Stimulated activated CD4-positive, alpha-beta T cell treated with anti-CD3 and anti-CD28 coated beads, TNF-alpha, amount 100 ng/mL, for 4 hours (primary cell): ENCODE data around the gene CATSPERZ.

Source experiments
- DNase-seq, 3 experiments: peaks; one replicate each; pipeline ENCODE4 v3.0.0-alpha.2; 2020; ENCODE audit warnings: low read depth in 3 of 3

CATSPERZ gene, protein sequence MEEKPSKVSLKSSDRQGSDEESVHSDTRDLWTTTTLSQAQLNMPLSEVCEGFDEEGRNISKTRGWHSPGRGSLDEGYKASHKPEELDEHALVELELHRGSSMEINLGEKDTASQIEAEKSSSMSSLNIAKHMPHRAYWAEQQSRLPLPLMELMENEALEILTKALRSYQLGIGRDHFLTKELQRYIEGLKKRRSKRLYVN

DNA sequence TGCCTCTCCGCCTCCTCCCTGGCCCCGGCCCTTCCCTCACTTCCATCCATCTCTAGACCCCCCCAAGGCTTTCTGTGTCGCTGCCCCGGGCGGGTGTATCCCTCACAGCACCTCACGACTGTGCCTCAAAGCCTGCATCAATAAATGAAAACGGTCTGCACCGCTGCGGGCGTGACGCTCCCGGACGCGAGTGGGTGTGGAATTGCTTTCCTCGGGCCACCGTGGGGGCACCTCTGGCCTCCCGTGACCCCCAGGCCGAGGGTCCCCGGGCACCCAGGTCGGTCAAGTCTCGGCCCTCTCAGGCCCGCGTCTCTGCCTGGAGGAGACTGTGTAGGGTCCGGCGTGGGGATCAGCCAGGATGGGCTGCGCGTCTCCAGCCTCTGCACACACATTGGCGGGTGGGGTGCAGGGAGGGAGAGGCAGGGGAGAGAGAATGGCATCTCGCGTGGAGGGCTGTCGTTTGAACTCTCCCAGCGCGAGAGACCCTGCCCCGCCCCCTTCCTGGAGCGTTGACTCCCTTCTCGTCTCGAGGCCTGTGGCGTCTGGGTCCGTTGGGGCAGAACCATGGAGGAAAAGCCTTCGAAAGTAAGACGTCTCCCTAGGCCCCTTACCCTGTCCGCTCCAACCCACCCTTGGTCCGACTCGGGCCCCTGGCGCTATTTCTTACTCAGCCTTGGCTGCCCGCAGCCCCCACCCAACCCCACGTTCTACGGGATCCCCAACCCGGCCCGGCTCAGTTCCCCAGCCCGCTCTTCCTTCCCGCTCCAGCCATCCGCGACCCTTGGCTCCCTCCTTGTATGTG, at the start of gene CATSPERZ:
TSS of gene CATSPERZ (plus strand) at position 512 of the 802 bp plus-strand sequence. CDS start at position 565, 53 bp downstream.
- no peak for DNase-seq

DNA sequence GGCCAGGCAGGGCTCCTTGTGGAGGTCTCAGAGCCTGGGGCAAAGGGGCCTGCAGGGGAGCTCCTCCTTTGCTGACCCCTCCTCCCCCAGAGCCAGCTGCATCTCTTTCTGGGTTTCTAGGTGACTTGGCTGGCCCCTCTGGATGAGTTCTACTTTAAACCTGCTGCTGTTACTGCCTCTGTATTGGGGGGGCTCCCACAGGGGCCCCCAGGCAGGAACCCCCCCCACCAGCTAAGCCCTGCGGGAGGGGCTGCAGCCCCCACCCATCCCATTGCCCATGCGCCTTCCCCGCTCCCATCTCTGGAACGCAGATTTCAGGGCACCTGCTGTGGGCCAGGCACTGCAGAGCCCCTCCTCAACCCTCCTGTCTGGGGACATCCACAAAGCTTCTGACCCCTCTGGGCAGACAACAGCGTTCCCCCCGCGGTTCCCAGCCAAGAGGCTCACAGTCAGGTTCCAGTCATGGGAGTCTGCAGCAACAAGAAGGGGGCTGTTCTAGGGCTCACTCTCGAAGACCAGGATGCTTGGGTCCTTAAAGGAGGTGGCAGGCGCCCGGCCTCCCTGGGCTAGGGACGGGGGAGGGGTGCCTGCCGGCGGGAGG, 49.6 kb upstream of the CATSPERZ start:
- DNase-seq = no peak

DNA sequence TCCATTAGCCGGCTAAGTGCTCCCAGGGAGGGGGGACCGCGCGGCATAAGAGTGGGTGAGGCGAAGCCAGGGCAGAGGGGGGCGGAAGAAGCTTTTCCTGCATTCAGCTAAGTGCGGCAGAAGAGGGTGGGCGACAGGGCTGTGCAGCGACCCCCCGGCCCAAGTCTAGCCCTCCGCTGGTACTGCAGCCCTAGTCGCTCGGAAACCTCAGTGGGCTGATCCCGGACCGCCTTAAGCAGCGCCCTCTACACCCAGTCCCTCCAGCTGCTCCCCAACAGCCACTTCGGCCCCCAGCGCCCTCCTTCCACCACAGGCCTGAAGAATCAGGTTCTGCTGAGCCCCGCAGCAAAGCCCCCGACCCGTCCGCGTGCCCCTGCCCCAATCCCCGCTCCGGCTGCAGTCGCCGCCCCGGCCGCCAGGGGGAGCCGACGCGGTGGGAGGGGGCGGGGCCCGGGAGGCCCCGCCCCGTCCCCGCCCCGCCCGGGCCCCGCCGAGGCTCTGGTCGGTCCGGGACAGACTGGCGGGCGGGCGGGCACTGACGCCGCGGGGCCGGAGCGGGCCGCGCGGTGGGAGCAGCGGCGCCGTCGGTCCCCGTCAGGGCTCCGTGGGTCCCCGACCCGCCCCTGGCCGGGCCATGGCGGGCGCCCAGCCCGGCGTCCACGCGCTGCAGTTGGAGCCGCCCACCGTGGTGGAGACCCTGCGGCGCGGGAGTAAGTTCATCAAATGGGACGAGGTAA, 49.0 kb upstream of the CATSPERZ start, which contains the start of gene PLCB3:
TSS of gene PLCB3 (plus strand) at position 515 of the 737 bp plus-strand sequence. CDS start at position 635, 120 bp downstream.
- peak in 2 of 3 experiments; percentile 42 to 57 for DNase-seq

DNA sequence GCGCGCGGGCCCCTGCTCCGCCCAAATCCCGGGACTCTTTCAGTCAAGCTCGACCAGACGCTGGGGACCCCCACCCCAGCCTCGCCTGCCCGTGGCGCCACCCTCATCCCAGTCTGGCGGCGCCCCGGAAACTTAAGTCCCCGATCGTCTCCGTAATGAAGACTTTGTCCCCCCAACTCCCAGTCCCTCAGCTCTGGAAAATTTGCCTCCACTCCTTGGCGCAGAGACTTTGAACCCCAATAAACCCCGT, 48.5 kb upstream of the CATSPERZ start:
- no peak for DNase-seq

DNA sequence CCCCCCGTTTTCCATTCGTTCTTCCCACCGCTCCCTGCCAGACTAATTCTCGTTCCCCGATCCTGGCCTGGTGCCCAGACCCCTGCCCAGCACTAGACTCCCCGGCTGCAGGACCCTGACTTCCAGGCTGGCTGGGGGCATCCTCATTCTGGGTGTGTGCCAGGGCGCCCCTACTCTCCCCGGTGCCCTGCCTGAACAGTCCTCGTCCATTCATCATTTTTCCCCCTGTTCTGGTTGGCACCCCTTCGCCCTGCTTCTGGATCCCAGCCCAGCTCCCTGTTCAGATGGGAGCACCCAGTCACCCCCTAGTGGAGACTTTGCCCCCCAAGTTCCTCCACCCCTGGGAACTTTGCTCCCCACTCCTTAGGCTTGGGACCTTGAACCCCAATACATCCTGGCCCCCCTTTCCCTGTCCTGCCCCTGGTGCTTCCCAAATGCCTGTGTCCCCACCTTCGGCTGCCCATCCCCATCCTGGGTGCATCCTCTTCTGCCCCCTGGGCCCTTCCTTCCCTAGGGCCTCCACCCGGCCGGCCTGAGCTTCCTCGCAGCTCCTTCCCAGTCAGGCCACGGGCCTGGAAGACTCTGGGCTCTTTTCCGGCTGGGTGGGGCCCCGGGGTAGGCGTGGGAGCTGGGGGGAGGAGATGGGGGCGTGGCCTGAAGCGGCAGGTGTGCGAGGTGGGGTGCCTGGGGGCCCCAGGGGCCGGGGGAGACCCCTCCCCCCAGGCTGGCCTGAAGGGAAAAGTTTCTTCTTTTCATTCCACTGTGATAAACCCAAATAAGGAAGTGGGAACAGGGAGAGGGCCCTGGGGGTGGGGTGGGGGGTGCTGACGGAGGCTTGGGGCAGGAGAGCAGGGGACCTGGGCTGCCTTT, 47.9 kb upstream of the CATSPERZ start:
- no peak for DNase-seq

DNA sequence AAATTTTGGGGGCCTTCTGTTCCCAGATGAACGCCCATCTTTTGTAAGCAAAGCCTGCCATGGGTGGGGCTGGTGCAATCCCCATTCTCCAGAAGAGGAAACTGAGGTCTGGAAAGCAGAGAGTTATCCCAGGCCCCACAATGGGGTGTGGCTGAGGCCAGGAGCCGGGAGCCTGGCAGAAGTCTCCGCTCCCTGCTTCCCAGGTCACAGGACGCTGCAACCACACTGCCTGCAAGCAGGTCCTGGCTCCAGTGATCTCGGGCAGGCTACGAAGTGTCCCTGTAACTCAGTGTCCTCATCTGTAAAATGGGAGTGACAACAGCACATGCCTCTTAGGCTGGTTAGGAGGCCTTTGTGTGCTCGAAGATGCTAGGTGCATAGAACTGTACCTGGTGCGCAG, 47.1 kb upstream of the CATSPERZ start:
- DNase-seq = no peak

DNA sequence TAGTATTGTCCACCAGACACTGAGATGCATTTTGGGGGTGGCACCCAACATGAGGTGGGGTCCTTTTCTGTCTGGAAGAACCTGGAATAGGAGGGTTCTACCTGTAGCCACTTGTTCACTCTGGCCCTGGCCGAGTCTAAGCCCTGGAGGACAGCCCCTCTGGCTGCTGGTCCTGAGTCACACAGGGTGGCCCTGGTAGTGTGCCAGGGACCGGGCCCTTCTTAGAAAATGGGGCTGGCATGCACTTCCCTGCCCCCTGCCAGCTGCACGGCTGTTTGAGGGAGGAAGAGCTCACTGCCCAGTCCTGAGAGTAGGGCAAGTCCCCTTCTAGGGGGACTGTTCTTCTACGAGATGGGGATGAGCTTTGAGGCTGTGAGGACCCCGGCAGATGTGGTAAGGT, 46.7 kb upstream of the CATSPERZ start:
- no peak for DNase-seq

DNA sequence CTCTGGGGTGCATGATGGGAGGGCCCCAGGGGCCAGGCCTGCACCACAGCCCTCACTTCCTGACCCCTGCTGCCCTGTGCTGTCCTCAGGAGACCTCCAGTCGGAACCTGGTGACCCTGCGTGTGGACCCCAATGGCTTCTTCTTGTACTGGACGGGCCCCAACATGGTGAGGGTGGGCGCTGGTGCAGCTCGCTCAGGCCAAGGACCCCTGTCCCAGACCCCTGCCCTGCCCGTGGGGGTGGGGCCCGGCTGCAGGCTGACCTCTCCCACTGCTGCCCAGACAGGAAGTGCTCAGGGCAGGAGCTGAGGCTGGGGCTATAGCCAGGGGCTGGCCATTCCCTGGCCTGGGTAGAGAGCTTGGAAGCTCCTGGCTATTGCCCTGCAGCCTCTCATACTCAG, 45.8 kb upstream of the CATSPERZ start:
- no peak for DNase-seq

DNA sequence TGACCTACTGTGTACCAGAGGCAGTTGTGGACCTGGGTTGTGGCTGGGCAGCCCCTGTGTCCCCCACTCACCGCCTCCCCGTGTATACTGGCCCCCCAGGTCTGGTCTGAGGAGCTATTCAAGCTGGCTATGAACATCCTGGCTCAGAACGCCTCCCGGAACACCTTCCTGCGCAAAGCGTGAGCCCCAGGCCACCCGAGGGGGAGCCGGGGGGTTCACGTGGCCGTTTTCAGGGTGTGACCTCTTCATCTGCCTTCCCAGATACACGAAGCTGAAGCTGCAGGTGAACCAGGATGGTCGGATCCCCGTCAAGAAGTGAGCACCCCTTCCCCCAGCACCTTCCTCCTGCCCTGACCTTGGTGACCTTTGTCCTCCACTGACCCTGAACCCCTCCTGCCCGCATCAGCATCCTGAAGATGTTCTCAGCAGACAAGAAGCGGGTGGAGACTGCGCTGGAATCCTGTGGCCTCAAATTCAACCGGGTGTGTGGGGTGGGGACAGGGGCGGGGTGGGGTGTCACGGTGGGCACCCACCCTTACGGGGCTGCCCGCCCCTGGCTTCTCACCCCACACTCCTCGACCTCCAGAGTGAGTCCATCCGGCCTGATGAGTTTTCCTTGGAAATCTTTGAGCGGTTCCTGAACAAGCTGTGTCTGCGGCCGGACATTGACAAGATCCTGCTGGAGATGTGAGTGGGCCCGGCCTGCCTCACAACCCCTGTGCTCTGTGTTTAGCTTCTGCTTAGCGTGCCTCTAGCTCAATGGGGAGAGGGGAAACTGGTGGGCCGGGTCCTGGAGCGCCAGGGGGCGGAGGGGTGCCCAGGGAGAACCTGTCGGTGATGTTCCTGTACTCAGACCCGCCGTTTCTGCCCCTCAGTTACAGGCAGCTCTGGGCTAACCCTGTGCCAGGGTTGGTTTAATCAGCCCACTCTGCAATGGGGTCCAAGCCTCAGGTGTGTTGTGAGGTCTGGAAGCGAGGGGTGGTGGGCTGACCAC, 44.7 kb upstream of the CATSPERZ start:
- DNase-seq = no peak

DNA sequence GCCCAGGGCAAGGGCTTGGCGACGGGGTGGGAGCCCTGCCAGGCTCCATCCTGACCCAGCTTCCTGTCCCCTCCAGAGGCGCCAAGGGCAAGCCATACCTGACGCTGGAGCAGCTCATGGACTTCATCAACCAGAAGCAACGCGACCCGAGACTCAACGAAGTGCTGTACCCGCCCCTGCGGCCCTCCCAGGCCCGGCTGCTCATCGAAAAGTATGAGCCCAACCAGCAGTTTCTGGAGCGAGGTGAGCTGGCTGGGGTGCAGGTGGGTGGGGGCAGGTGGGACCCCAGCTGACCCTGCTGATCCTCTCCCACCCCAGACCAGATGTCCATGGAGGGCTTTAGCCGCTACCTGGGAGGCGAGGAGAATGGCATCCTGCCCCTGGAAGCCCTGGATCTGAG, 43.9 kb upstream of the CATSPERZ start:
- no peak for DNase-seq

DNA sequence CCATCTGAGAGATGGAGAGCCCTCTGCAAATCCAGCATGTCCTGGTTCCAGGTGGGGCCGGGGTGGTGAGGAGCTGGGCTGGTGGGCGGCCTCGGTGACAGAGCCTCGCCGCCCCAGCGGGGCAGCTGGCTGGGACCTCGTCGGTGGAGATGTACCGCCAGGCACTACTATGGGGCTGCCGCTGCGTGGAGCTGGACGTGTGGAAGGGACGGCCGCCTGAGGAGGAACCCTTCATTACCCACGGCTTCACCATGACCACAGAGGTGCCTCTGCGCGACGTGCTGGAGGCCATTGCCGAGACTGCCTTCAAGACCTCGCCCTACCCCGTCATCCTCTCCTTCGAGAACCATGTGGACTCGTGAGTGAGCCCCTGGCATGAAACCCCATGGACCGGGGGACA, 41.8 kb upstream of the CATSPERZ start:
- no peak for DNase-seq

DNA sequence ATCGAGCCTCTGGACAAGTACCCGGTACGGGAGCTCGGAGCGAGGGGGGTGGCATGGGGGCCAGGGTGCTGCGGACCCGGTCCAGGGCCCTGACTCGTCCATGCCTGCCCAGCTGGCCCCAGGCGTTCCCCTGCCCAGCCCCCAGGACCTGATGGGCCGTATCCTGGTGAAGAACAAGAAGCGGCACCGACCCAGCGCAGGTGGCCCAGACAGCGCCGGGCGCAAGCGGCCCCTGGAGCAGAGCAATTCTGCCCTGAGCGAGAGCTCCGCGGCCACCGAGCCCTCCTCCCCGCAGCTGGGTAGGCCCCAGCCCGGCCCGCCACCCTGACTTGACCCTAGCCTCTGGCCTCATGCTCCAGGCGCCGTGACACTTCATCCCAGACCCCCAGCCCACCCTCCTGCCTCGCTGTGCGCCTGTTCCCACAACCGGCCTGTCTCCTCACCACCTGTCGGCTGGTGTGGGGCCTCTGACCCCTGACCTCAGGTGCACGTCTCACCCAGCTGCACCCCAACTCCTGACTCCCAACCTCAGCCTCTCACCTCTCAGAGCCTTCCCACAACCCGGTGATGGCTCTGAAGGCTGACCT, 41.1 kb upstream of the CATSPERZ start:
- DNase-seq = no peak

DNA sequence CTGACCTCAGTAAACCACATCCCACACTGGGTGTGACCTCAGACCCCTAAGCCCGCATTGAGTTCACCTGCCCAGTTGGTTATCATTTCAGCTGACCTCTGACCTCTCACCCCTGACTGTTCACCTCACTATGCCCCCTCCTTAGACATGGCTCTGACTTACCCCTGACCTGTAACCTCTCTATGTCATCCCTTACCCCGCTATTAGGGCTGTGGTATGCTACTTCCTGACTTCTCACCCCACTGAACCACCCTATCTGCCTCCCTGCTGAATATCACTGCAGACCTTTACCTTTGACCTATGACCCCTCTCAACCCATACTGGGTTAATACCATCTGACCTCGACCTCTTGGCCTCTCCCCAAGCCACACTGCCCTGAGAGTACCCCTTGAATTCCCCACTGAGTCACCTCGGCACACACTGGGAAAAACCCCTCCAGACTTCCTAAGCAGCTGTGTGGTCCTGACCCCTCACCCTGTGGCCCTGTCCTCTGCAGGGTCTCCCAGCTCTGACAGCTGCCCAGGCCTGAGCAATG, 40.6 kb upstream of the CATSPERZ start:
- no peak for DNase-seq

DNA sequence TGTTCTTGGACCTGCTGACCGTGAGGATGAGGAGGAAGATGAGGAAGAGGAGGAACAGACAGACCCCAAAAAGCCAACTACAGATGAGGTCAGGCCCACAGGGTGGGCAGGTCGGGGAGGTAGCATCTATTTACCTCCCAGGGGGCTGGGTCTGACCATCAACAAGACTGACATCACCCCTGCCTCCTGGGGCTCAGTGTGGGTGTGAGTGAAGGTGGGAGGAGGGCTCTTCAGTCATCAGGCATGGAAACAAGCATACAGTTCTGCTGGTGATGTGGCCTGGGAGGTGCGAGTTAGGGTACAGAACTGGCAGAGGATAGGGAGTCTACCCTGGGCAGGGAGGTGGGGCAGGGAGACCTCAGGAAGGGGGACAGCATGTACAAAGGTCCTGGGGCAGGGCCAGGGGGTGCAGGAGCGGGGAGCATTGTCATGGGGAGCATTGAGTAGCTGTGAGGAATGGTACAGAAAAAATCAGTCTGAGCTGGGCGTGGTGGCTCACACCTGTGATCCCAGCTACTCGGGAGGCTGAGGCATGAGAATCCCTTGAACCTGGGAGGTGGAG, 39.9 kb upstream of the CATSPERZ start:
- DNase-seq = no peak

DNA sequence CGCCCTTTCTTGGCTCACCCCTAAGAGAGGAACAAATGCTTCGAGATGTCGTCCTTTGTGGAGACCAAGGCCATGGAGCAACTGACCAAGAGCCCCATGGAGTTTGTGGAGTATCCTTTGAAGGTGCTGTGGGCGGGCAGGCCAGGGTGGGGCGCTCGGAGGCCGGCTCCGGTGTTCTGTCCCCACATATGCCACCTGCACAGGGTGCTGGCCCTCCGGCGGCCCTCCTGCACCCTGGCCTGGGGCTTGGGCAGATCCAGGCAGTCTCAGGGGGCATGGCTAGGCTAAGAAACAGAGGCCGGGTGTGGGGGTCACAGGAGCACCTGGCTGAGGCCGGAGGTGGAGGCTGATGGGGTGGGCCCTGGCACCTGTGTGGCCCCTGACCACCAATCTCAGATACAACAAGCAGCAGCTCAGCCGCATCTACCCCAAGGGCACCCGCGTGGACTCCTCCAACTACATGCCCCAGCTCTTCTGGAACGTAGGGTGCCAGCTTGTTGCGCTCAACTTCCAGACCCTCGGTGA, 38.5 kb upstream of the CATSPERZ start:
- DNase-seq = no peak

DNA sequence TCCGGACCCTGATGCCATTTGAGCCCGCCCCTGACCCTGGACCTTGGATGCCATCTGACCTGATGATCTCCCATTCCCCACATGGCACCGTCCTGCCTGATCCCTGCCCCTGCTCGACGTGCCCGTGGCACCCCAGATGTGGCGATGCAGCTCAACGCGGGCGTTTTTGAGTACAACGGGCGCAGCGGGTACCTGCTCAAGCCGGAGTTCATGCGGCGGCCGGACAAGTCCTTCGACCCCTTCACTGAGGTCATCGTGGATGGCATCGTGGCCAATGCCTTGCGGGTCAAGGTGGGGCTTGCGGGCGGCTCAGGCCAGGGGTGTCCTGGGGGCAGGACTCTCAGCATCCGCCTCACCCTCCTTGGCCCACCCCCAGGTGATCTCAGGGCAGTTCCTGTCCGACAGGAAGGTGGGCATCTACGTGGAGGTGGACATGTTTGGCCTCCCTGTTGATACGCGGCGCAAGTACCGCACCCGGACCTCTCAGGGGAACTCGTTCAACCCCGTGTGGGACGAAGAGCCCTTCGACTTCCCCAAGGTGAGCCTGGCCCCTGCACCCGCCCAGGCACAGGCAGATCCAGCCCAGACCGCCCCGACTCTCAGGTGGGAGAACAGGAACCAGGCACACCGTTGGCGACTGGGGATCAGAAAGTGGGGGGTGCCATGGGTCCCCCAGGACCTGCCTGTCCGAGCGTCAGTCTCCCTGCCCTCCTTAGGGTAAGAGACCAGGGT, 37.7 kb upstream of the CATSPERZ start:
- DNase-seq = no peak

DNA sequence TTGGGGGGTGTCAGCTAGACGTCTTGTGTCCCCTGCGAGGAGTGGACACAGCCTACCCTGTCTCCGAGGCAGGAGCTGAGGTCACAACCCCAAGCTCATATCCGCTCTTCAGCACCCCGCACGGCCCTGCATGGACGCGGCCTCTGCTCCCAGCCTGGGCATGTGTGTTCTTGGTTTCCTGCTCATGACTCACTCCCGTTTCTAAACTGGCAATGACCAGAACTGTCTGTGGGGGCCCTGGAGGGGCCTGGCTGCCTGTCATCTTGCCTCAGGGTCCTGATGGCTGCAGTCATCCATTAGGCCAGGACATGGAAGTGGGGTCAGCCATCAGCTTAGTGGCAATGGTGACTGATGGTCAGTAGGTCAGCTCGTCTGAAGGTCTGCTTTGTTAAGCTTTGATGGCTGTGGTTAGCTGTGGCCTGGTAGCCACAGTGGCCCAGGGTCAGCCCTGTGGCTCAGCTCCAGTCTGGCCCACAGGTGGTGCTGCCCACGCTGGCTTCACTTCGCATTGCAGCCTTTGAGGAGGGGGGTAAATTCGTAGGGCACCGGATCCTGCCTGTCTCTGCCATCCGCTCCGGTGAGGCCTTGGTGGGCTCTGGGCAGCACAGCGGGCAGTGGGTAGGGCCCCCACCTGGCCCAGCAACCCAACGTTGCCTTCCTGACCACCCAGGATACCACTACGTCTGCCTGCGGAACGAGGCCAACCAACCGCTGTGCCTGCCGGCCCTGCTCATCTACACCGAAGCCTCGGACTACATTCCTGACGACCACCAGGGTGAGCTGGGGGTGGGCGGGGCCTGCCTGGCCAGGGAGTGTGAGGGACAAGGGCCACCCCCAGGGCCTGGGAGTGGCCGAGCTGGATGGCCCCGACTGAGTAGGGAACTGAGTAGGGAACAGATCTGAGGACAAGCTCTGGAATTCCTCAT, 36.9 kb upstream of the CATSPERZ start:
- no peak for DNase-seq
